Pancreas (tissue), 10 donors: ENCODE measurements around the gene SLC7A10. TPM values are rescaled to one million over a fixed set of nuclear protein-coding genes. Genes with fewer than 3 reads are reported as not detected.
"Not testable (repeated sequence)": the region's sequence is repeated elsewhere in the genome, so short reads cannot be mapped to it uniquely, and the experiment has no call there.

Source experiments
- ATAC-seq, 4 donors: fragments of 200-7000 bp; cut with Tn5 transposase; one replicate each; pipeline versions ENCODE4 v1.8.0 to v1.9.1; 2020; ENCODE audit warnings: mild to moderate bottlenecking in 4 of 4, moderate library complexity in 4 of 4
- DNase-seq, 6 donors: peaks; one replicate each; pipeline ENCODE4 v3.0.0-alpha.2; 2020
- FAIRE-seq: peaks from 2 replicates; lab custom pipeline; 2012; peaks lifted over from hg19 to GRCh38; lab: Jason Lieb, UNC
- H3K27ac ChIP-seq, 4 donors: fragments of 200-600 bp; sonication (generic); 1 replicate in 3 of 4; 2 replicates in 1 of 4; pipeline versions ENCODE4 v1.5.0 to v1.8.0; 2020
- H3K27me3 ChIP-seq, 4 donors: fragments of 200-600 bp; one replicate each; pipeline ENCODE4 v1.8.0; 2021
- H3K36me3 ChIP-seq, 3 donors: fragments of 200-600 bp; sonication (generic) in 1 of 3; one replicate each; pipeline versions ENCODE4 v1.5.0 to v1.8.0; 2020 to 2021
- H3K4me1 ChIP-seq, 3 donors: fragments of 200-600 bp; one replicate each; pipeline ENCODE4 v1.8.0; 2021
- H3K4me3 ChIP-seq, 4 donors: fragments of 200-600 bp; sonication (generic) in 2 of 4; one replicate each; pipeline versions ENCODE4 v1.5.0 to v1.8.0; 2020 to 2021
- H3K9me3 ChIP-seq, 4 donors: fragments of 200-600 bp; one replicate each; pipeline ENCODE4 v1.8.0; 2021
- WGBS, 2 donors: extraction: QIAGEN DNeasy Blood & Tissue Kit; methylation state at CpG; one replicate each; pipeline ENCODE4 v1.1.7; 2013; 5-methylcytosine and 5-hydroxymethylcytosine counted together
- intact Hi-C, 3 donors: fragments of 100-400 bp; cut with DNase I; formaldehyde crosslinking; loops; one replicate each; pipeline versions ENCODE4 v1.11.1 to v1.14.2; 2022
- polyA plus RNA-seq, 2 donors: library from polyadenylated mRNA; stranded (reverse); fragments of 200-250 nt; gene quantifications; one replicate each; pipeline ENCODE4 v1.2.3, GENCODE V29; 2013
- total RNA-seq, 6 donors: library from RNA; stranded (reverse); fragmentation: NEBNext Ultra II Directional in 4 of 6; extraction: Animal tissue kit (Norgen Biotek cat#: 25700) in 4 of 6; gene quantifications; one replicate each; pipeline versions ENCODE4 v1.2.1 to v1.2.4, GENCODE V29; 2021 to 2023
- TF ChIP-seq, protein P1 (sequence below), 4 donors: fragments of 200-600 bp; sonication (generic) in 3 of 4; IDR thresholded peaks; one replicate each; pipeline versions ENCODE4 v1.5.0 to v1.8.0; 2021; ENCODE audit warnings: antibody characterized with exemption in 4 of 4
- donor health status: healthy with polysubstance abuse.
- donor health status: DM: no; HTN: no; CAD: no; lungs with moderate emphysema.
- donor health status: DM: no; HTN: no; CAD: no.
- donor health status: control.
- donor health status: control.
- donor health status: Bipolar disorder and iron deficiency.
- donor health status: DM: yes; HTN: yes; CAD: no.
- donor health status: DM: no; HTN: no; CAD: no.
- donor health status: DM: no; HTN: no; CAD: no.
- donor health status: DM: yes; HTN: yes; CAD: no.

Gene SLC7A10
- total and polyA plus RNA-seq, 8 donors, result 0.28 to 1.3 (median 0.38) TPM; not detected in 5

DNA sequence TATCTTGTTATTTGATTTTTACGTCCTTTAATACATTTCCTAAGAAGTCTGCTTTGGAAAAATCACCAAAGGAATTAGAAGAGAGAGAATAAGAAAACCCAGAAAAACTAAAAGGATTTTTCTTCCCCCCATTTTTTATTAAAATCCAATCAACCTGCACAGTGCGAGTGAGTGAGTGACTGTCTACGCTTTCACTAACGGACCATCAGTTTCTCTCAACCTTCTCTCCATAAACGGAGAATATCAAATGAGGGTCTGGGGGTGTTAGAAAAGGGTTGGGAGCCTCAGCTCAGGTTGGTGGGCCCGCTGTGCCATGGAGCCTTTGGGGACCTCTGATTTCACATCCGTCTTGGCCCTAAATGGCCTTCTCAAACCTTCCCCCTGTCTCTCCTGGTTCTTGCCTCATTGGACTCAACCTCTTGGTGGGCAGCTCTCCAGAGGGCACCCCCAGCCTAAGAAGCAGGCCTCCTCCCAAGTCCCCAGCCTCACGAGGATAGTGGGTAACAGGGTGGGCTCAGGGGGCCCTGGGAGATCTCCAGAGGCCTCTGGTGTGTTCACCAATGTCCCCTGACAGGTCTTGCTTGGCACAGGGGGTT, 32.3 kb downstream of the SLC7A10 start:
- TF ChIP-seq, protein P1, sequence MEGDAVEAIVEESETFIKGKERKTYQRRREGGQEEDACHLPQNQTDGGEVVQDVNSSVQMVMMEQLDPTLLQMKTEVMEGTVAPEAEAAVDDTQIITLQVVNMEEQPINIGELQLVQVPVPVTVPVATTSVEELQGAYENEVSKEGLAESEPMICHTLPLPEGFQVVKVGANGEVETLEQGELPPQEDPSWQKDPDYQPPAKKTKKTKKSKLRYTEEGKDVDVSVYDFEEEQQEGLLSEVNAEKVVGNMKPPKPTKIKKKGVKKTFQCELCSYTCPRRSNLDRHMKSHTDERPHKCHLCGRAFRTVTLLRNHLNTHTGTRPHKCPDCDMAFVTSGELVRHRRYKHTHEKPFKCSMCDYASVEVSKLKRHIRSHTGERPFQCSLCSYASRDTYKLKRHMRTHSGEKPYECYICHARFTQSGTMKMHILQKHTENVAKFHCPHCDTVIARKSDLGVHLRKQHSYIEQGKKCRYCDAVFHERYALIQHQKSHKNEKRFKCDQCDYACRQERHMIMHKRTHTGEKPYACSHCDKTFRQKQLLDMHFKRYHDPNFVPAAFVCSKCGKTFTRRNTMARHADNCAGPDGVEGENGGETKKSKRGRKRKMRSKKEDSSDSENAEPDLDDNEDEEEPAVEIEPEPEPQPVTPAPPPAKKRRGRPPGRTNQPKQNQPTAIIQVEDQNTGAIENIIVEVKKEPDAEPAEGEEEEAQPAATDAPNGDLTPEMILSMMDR (IDR thresholded peaks at IDR 0.05), result no peak
- Histone ChIP-seq H3K4me3 (peak overlapping the region in 1 of 4 donors; percentile 33), H3K27me3 (no peaks in the 10 kb centered on the region), H3K4me1 (peaks cover 0 to 6% (median 0%) of the 10 kb centered on the region in 3 donors), H3K27ac (no peak overlapping the region), H3K9me3 (no peaks in the 10 kb centered on the region), H3K36me3 (no peaks in the 10 kb centered on the region)
- DNase-seq, result no peak
- no peak for FAIRE-seq
- intact Hi-C loops, result no loop called here
- ATAC-seq, result no peak
- 82 to 87% methylated on average over 8 of the region's 8 CpGs for WGBS, 2 donors

DNA sequence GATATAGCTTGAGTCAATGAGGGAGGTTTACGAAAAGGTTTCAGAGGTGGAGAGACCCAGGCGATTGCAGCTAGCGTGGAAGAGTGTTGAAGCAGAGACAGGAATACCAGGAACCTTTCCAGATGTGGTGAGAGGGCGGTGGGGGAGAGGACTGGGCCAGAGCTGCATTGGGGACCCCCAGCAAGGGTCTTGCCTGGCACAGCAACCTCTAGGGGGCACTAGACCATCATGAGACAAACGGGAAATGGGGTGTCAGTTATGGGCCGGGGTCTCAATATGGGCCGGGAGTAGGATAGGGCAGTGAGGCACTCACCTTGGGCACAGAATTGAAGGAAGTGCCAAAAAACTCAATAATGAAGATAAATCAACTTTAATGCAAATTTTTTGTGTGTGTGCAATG, 33.6 kb downstream of the SLC7A10 start:
- ATAC-seq (no peak), FAIRE-seq (no peak), DNase-seq (peak in 2 of 6 donors; percentile 16 to 28)
- Histone ChIP-seq H3K4me3 (no peak overlapping the region), H3K27ac (no peak overlapping the region), H3K36me3 (no peaks in the 10 kb centered on the region), H3K9me3 (no peaks in the 10 kb centered on the region), H3K27me3 (no peaks in the 10 kb centered on the region), H3K4me1 (peaks cover 0 to 6% (median 0%) of the 10 kb centered on the region in 3 donors)
- intact Hi-C loops, result no loop called here
- WGBS, 2 donors, result 69 to 75% methylated on average over 7 of the region's 7 CpGs
- TF ChIP-seq, protein P1 (IDR thresholded peaks at IDR 0.05), result no peak

DNA sequence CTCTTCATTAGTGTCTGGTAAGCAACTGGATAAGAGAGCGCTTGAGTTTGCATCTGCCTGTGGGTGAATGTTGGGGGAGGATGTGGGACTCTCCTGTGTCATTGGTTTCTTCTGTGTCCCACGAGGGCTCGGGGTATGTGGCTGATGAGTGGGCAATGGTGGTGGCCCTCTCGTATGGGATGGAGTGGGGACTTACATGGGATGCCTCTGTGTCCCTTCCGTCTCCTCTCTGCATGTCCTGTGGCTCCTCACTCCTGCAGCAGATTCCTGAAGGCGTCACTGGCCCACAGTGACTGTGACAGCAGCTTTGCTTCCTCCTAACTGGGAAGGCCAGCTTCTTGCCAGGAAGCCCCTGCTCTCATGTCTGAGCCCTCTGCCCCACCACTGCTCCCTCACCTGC, 34.1 kb downstream of the SLC7A10 start:
- Histone ChIP-seq H3K36me3 (no peaks in the 10 kb centered on the region), H3K27me3 (no peaks in the 10 kb centered on the region), H3K9me3 (no peaks in the 10 kb centered on the region), H3K4me1 (peaks cover 0 to 6% (median 0%) of the 10 kb centered on the region in 3 donors), H3K27ac (no peak overlapping the region), H3K4me3 (no peak overlapping the region)
- ATAC-seq, result no peak
- peak in 2 of 6 donors; percentile 13 to 31 for DNase-seq
- TF ChIP-seq, protein P1 (IDR thresholded peaks at IDR 0.05), result no peak
- no peak for FAIRE-seq
- WGBS, 2 donors, result 79 to 81% methylated on average over 6 of the region's 6 CpGs
- intact Hi-C loops, result no loop called here

DNA sequence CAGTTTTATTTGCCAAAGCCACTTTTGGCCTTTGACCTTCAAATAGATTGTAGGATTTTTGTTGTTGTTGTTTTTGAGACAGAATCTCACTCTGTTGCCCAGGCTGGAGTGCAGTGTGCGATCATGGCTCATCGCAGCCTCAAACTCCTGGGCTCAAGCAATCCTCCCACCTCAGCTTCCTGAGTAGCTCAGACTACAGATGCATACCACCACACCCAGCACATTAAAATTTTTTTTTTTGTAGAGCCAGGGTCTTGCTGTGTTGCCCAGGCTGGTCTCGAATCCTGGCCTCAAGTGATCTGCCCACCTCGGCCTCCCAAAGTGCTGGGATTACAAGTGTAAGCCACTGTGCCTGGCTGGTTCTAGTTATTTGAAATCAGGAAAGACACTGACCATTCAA, 34.6 kb downstream of the SLC7A10 start:
- WGBS, 2 donors, result 76 to 78% methylated on average over 4 of the region's 4 CpGs
- FAIRE-seq, H3K27ac ChIP-seq, H3K27me3 ChIP-seq, H3K4me1 ChIP-seq, DNase-seq, H3K4me3 ChIP-seq, ATAC-seq, intact Hi-C loops, H3K9me3 ChIP-seq, H3K36me3 ChIP-seq: not testable (repeated sequence)

DNA sequence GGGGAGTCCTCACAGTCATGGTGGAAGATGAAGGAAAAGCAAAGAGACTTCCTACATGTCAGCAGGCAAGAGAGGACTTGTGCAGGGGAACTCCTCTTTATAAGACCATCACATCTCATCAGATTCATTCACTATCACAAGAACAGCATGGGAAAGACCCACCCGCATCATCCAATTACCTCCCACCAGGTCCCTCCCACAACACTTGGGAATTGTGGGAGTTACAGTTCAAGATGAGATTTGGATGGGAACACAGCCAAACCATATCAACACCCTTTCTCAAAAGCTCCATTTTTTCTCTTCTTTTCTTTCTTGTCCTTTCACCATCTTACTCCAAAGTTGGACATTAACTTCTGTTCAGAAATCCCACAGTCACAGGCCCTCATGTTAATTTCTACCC, 36.2 kb downstream of the SLC7A10 start:
- H3K27ac ChIP-seq, result no peak overlapping the region
- no peaks in the 10 kb centered on the region for H3K4me1 ChIP-seq
- H3K36me3 ChIP-seq, result no peaks in the 10 kb centered on the region
- DNase-seq, result no peak
- no peak for FAIRE-seq
- no peaks in the 10 kb centered on the region for H3K9me3 ChIP-seq
- no peaks in the 10 kb centered on the region for H3K27me3 ChIP-seq
- no peak for ATAC-seq
- intact Hi-C loops, result no loop called here
- TF ChIP-seq, protein P1 (IDR thresholded peaks at IDR 0.05), result no peak
- H3K4me3 ChIP-seq, result no peak overlapping the region
- 0% methylated on average over 1 of the region's 1 CpG for WGBS, 2 donors
